ENCODE results near the gene SLC17A3.

SLC17A3 gene

GRCh38 chr6:25821341-25821740, 52.7 kb downstream of the SLC17A3 start:
- Histone ChIP-seq H3K9ac (ENCODE audit: low read length in 5 of 5) (no peak overlapping the region), H3K36me3 (ENCODE audit: control insufficient read depth in 5 of 5, insufficient read depth in 5 of 5, low read length in 5 of 5) (no peaks in the 10 kb centered on the region), H3K9me3 (ENCODE audit: control insufficient read depth in 5 of 5, low read length in 5 of 5) (no peaks in the 10 kb centered on the region), H3K4me3 (ENCODE audit: low read depth in 1 of 5, low read length in 5 of 5) (no peak overlapping the region), H3K27me3 (ENCODE audit: control insufficient read depth in 5 of 5, insufficient read depth in 4 of 5, low read length in 5 of 5) (peaks cover 0 to 3% (median 0%) of the 10 kb centered on the region in 5 donors), H3K27ac (ENCODE audit: low read depth, low read length) (no peak overlapping the region), H3K4me1 (ENCODE audit: control insufficient read depth in 5 of 5, insufficient read depth in 5 of 5, low read length in 5 of 5) (no peaks in the 10 kb centered on the region)

- H3K36me3 ChIP-seq (ENCODE audit: control insufficient read depth in 5 of 5, insufficient read depth in 5 of 5, low read length in 5 of 5) = no peaks in the 10 kb centered on the region
- H3K9me3 ChIP-seq (ENCODE audit: control insufficient read depth in 5 of 5, low read length in 5 of 5) = no peaks in the 10 kb centered on the region
- H3K4me3 ChIP-seq (ENCODE audit: low read depth in 1 of 5, low read length in 5 of 5) = no peak overlapping the region
- no peak overlapping the region for H3K9ac ChIP-seq (ENCODE audit: low read length in 5 of 5)
- peaks cover 0 to 3% (median 0%) of the 10 kb centered on the region in 5 donors for H3K27me3 ChIP-seq (ENCODE audit: control insufficient read depth in 5 of 5, insufficient read depth in 4 of 5, low read length in 5 of 5)
- H3K27ac ChIP-seq (ENCODE audit: low read depth, low read length) = no peak overlapping the region
- no peaks in the 10 kb centered on the region for H3K4me1 ChIP-seq (ENCODE audit: control insufficient read depth in 5 of 5, insufficient read depth in 5 of 5, low read length in 5 of 5)
These were observed 57.8 kb downstream of the SLC17A3 start for GRCh38 chr6:25816252-25816651.

GRCh38 chr6:25815194-25815593, 58.8 kb downstream of the SLC17A3 start:
- Histone ChIP-seq H3K4me1 (ENCODE audit: control insufficient read depth in 5 of 5, insufficient read depth in 5 of 5, low read length in 5 of 5) (no peaks in the 10 kb centered on the region), H3K9me3 (ENCODE audit: control insufficient read depth in 5 of 5, low read length in 5 of 5) (no peaks in the 10 kb centered on the region), H3K27ac (ENCODE audit: low read depth, low read length) (no peak overlapping the region), H3K4me3 (ENCODE audit: low read depth in 1 of 5, low read length in 5 of 5) (no peak overlapping the region), H3K36me3 (ENCODE audit: control insufficient read depth in 5 of 5, insufficient read depth in 5 of 5, low read length in 5 of 5) (no peaks in the 10 kb centered on the region), H3K9ac (ENCODE audit: low read length in 5 of 5) (no peak overlapping the region), H3K27me3 (ENCODE audit: control insufficient read depth in 5 of 5, insufficient read depth in 4 of 5, low read length in 5 of 5) (peaks cover 0 to 3% (median 0%) of the 10 kb centered on the region in 5 donors)

GRCh38 chr6:25804804-25805203, 69.2 kb downstream of the SLC17A3 start:
- no peaks in the 10 kb centered on the region for H3K36me3 ChIP-seq (ENCODE audit: control insufficient read depth in 5 of 5, insufficient read depth in 5 of 5, low read length in 5 of 5)
- H3K9ac ChIP-seq (ENCODE audit: low read length in 5 of 5) = no peak overlapping the region
- no peak overlapping the region for H3K27ac ChIP-seq (ENCODE audit: low read depth, low read length)

GRCh38 chr6:25801436-25801835, 72.6 kb downstream of the SLC17A3 start:
- no peaks in the 10 kb centered on the region for H3K4me1 ChIP-seq (ENCODE audit: control insufficient read depth in 5 of 5, insufficient read depth in 5 of 5, low read length in 5 of 5)
- no peaks in the 10 kb centered on the region for H3K36me3 ChIP-seq (ENCODE audit: control insufficient read depth in 5 of 5, insufficient read depth in 5 of 5, low read length in 5 of 5)
- H3K9me3 ChIP-seq (ENCODE audit: control insufficient read depth in 5 of 5, low read length in 5 of 5) = peaks cover 0 to 2% (median 0%) of the 10 kb centered on the region in 5 donors
- no peak overlapping the region for H3K9ac ChIP-seq (ENCODE audit: low read length in 5 of 5)
- no peak overlapping the region for H3K4me3 ChIP-seq (ENCODE audit: low read depth in 1 of 5, low read length in 5 of 5)
- no peaks in the 10 kb centered on the region for H3K27me3 ChIP-seq (ENCODE audit: control insufficient read depth in 5 of 5, insufficient read depth in 4 of 5, low read length in 5 of 5)
- no peak overlapping the region for H3K27ac ChIP-seq (ENCODE audit: low read depth, low read length)

More at GRCh38 chr6:25804804-25805203, 69.2 kb downstream of the SLC17A3 start:
- Histone ChIP-seq H3K27me3 (ENCODE audit: control insufficient read depth in 5 of 5, insufficient read depth in 4 of 5, low read length in 5 of 5) (no peaks in the 10 kb centered on the region), H3K4me1 (ENCODE audit: control insufficient read depth in 5 of 5, insufficient read depth in 5 of 5, low read length in 5 of 5) (no peaks in the 10 kb centered on the region), H3K4me3 (ENCODE audit: low read depth in 1 of 5, low read length in 5 of 5) (no peak overlapping the region), H3K9me3 (ENCODE audit: control insufficient read depth in 5 of 5, low read length in 5 of 5) (peaks cover 0 to 3% (median 0%) of the 10 kb centered on the region in 5 donors)
